HG03039 (cell line): ENCODE results near the gene RNU7-1.

ENCODE experiments used
- ATAC-seq: cut with Tn5 transposase; IDR thresholded peaks from one replicate; pipeline ENCODE4 v1.9.1; 2021; ENCODE audit warnings: mild to moderate bottlenecking, moderate library complexity; ENCODE audit not compliant: unreplicated experiment

The RNU7-1 gene

GRCh38 chr12:6987956-6988553 is 44.4 kb downstream of the RNU7-1 start:
- no peak for ATAC-seq
